CD8-positive, alpha-beta memory T cell (primary cell): ENCODE results near the gene A3GALT2. TPM values are rescaled to one million over a fixed set of nuclear protein-coding genes. Genes with fewer than 3 reads are reported as not detected.

Source experiments
- CTCF ChIA-PET: fragments of 350-600 bp; sonication (Branson Sonifier 250); formaldehyde crosslinking; loops from one replicate; lab custom pipeline; 2021; ENCODE audit warnings: antibody characterized with exemption; lab: Charles Lee
- POLR2A ChIA-PET: fragments of 350-600 bp; sonication (Branson Sonifier 250); formaldehyde crosslinking; loops from one replicate; lab custom pipeline; 2021; ENCODE audit warnings: antibody characterized with exemption; lab: Charles Lee
- DNase-seq, 5 donors: peaks; one replicate each; pipeline versions ENCODE4 v3.0.0 to v3.0.0-alpha.2; 2020 to 2022; ENCODE audit warnings: mixed read lengths in 1 of 5
- H3K27ac ChIP-seq: one replicate; pipeline ENCODE4 v1.7.0; 2013; ENCODE audit warnings: low read depth, mild to moderate bottlenecking, low read length, moderate library complexity
- H3K27me3 ChIP-seq: 2 replicates; pipeline ENCODE4 v1.7.0; 2013; ENCODE audit warnings: low read length, mild to moderate bottlenecking; ENCODE audit not compliant: insufficient read depth, poor library complexity, severe bottlenecking
- H3K36me3 ChIP-seq: 2 replicates; pipeline ENCODE4 v1.7.0; 2013; ENCODE audit warnings: mild to moderate bottlenecking, low read length, moderate library complexity; ENCODE audit not compliant: insufficient read depth
- H3K4me1 ChIP-seq: 2 replicates; pipeline ENCODE4 v1.7.0; 2013; ENCODE audit warnings: mild to moderate bottlenecking, low read length, moderate library complexity; ENCODE audit not compliant: insufficient read depth
- H3K4me3 ChIP-seq: 2 replicates; pipeline ENCODE4 v1.7.0; 2013; ENCODE audit warnings: mild to moderate bottlenecking, low read length
- H3K9me3 ChIP-seq: 2 replicates; pipeline ENCODE4 v1.7.0; 2013; ENCODE audit warnings: mild to moderate bottlenecking, low read length
- H3K27ac Mint-ChIP-seq, 8 donors: one replicate each; pipeline ENCODE4 v1.8.0; 2020 to 2021; ENCODE audit warnings: mixed read lengths in 8 of 8, mild to moderate bottlenecking in 6 of 8, inconsistent platforms in 3 of 8, moderate library complexity in 3 of 8
- H3K27me3 Mint-ChIP-seq, 2 donors: one replicate each; pipeline ENCODE4 v1.8.0; 2020 to 2021; ENCODE audit warnings: mixed read lengths in 2 of 2, mild to moderate bottlenecking in 1 of 2, moderate library complexity in 1 of 2
- H3K36me3 Mint-ChIP-seq, 3 donors: one replicate each; pipeline ENCODE4 v1.8.0; 2020 to 2021; ENCODE audit warnings: mixed read lengths in 3 of 3, inconsistent platforms in 1 of 3, mild to moderate bottlenecking in 1 of 3
- H3K4me1 Mint-ChIP-seq, 3 donors: one replicate each; pipeline ENCODE4 v1.8.0; 2020 to 2021; ENCODE audit warnings: mixed read lengths in 3 of 3, inconsistent platforms in 1 of 3, mild to moderate bottlenecking in 1 of 3
- H3K4me3 Mint-ChIP-seq, 7 donors: one replicate each; pipeline ENCODE4 v1.8.0; 2020 to 2021; ENCODE audit warnings: mixed read lengths in 7 of 7, mild to moderate bottlenecking in 6 of 7, moderate library complexity in 4 of 7, inconsistent platforms in 2 of 7
- H3K9me3 Mint-ChIP-seq, 5 donors: one replicate each; pipeline ENCODE4 v1.8.0; 2020 to 2022; ENCODE audit warnings: mixed read lengths in 5 of 5, mild to moderate bottlenecking in 3 of 5, moderate library complexity in 2 of 5, inconsistent platforms in 1 of 5
- polyA plus RNA-seq: library from polyadenylated mRNA; unstranded; fragments of 300-500 nt; fragmentation: Illumina TruSeq; gene quantifications from one replicate; pipeline ENCODE4 v1.2.3, GENCODE V29; 2021
- total RNA-seq, 2 experiments: library from RNA; stranded (reverse); gene quantifications; one replicate each; pipeline ENCODE4 v1.2.3, GENCODE V29; 2021

A3GALT2 gene
- total and polyA plus RNA-seq, 3 experiments from 2014 or later: not detected

DNA sequence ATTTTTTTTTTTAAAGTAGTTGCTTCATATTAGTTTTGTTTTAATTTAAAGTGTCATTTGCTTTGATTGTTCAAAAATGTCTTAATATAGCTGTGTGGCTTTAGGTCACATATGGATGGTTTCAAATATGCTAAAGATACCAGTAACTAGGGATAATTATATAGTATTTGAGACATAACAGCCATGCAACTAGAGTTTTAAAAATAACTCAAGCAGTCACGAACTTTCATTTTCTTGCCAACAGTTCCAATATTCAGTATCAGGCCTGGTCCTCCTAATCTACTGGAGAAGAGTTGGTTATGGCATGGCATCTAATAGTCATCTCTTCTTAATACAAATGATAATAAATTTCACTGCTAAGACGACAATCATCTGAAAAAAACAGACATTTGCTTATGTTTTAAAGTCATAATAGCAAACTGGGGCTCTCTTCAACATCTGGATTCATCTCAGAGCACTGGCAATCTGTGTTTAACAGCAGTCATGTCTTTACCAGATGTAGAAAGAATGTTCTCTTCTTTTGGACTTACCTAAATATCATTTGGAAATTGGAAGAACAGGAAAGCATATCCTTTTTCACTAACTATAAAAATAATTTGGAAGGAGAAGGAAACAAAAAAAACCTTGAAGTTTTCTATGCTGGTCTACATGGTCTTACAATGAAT lies 24.1 kb upstream of the A3GALT2 start:
- H3K36me3 Mint-ChIP-seq: peaks cover 0 to 46% (median 2%) of the 10 kb centered on the region in 3 donors
- peak overlapping the region in 1 of 8 donors; percentile 17 for H3K27ac Mint-ChIP-seq
- no peaks in the 10 kb centered on the region for H3K9me3 Mint-ChIP-seq
- no peak overlapping the region for H3K4me3 ChIP-seq
- POLR2A ChIA-PET: interaction anchor here (0.6 kb wide), 1 partner anchor 312 kb away, joined by 3 read pairs; no protein-coding TSS in a partner anchor
- H3K4me3 Mint-ChIP-seq: peak overlapping the region in 1 of 7 donors; percentile 26
- H3K4me1 ChIP-seq: peaks cover 32% of the 10 kb centered on the region
- H3K36me3 ChIP-seq: no peaks in the 10 kb centered on the region
- H3K27ac ChIP-seq: no peak overlapping the region
- peaks cover 56 to 83% (median 76%) of the 10 kb centered on the region in 3 donors for H3K4me1 Mint-ChIP-seq
- CTCF ChIA-PET: no interaction called here
- H3K9me3 ChIP-seq: no peaks in the 10 kb centered on the region
- H3K27me3 Mint-ChIP-seq: no peaks in the 10 kb centered on the region
- DNase-seq: no peak
- no peaks in the 10 kb centered on the region for H3K27me3 ChIP-seq

DNA sequence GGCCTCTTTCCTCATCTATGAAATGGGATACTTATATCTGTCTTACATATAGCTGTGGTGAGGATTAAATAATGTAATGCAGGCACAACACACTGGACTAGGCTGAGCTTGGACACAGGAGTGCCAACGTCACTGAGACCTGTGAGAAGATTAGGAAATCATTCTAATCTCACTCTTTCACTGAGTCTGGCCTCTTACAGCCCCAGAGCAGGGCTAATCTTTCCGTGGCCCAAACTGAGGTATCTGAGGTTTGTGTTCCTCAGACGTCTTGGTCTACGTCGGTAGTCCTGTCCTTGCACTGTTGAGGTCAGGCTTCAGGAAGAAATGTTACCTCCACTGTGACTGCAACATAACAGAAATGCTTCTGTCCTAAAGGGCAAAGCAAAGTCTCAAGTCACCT lies 22.6 kb upstream of the A3GALT2 start:
- H3K4me1 Mint-ChIP-seq: peaks cover 58 to 90% (median 81%) of the 10 kb centered on the region in 3 donors
- H3K27me3 ChIP-seq: no peaks in the 10 kb centered on the region
- H3K9me3 Mint-ChIP-seq: no peaks in the 10 kb centered on the region
- no peaks in the 10 kb centered on the region for H3K9me3 ChIP-seq
- H3K4me3 ChIP-seq: no peak overlapping the region
- ChIA-PET POLR2A (no interaction called here), CTCF (no interaction called here)
- H3K36me3 ChIP-seq: no peaks in the 10 kb centered on the region
- H3K4me3 Mint-ChIP-seq: no peak overlapping the region
- no peaks in the 10 kb centered on the region for H3K27me3 Mint-ChIP-seq
- DNase-seq: no peak
- H3K27ac ChIP-seq: no peak overlapping the region
- peaks cover 31% of the 10 kb centered on the region for H3K4me1 ChIP-seq
- H3K27ac Mint-ChIP-seq: peak overlapping the region in 1 of 8 donors; percentile 19
- peaks cover 0 to 43% (median 2%) of the 10 kb centered on the region in 3 donors for H3K36me3 Mint-ChIP-seq

DNA sequence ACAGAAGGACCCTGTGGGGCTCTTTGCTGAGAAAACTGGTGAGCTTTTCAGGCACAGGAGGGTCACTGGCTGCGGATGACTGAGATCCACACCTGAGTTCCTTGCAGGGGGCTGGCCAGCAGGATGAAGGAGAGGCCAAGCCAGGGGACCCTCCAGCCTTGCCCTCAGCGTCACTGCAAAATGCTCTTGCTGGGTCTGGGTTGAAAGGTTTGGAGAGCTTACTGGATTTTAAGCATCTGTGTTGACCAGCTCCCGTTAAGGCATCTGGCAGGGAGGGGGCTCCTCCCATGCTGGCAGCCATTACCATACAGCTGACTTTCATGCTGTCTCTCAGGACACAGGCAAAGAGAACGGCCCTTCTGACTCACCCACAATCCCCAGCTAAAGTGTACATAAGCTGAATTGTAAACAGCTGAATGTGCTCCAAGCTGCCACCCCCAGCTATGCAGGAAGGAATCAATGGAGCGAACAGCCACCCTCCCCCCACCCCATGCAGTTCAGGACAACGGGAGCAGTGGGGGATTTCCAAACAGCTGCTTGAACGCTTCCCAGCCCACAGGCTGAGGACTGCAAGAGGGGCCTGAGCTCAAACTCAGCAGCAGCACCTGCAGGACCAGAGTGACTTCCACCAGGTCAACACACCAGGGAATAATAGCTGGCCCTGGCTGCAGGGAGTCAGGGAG lies 21.3 kb upstream of the A3GALT2 start:
- H3K4me3 ChIP-seq: no peak overlapping the region
- ChIA-PET CTCF (interaction anchor here (1.0 kb wide), 1 partner anchor 47 kb away, joined by 6 read pairs; no protein-coding TSS in a partner anchor), POLR2A (no interaction called here)
- Mint-ChIP-seq H3K36me3 (peaks cover 0 to 43% (median 2%) of the 10 kb centered on the region in 3 donors), H3K9me3 (no peaks in the 10 kb centered on the region), H3K27ac (no peak overlapping the region), H3K4me1 (peaks cover 52 to 90% (median 80%) of the 10 kb centered on the region in 3 donors), H3K27me3 (no peaks in the 10 kb centered on the region), H3K4me3 (no peak overlapping the region)
- no peaks in the 10 kb centered on the region for H3K9me3 ChIP-seq
- peaks cover 18% of the 10 kb centered on the region for H3K4me1 ChIP-seq
- H3K27ac ChIP-seq: no peak overlapping the region
- H3K36me3 ChIP-seq: no peaks in the 10 kb centered on the region
- no peak for DNase-seq
- no peaks in the 10 kb centered on the region for H3K27me3 ChIP-seq

DNA sequence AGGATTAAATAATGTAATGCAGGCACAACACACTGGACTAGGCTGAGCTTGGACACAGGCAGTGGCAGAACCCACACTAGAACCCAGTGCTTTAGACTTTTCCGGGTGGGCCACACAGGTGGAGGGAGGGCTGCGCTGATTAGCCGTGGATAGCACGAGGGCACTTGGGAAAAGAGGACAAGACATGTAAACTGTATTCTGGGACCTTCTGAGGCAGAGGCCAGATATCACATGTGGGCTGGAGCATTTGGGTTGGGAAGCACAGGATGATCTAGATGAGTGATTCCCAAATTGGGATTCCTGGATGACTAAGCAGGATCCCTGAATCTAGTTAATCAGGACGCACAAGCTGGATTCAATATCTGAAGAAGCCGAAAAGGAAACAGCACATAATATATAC lies 20.3 kb upstream of the A3GALT2 start:
- CTCF ChIA-PET: no interaction called here
- Mint-ChIP-seq H3K9me3 (no peaks in the 10 kb centered on the region), H3K4me3 (no peak overlapping the region)

DNA sequence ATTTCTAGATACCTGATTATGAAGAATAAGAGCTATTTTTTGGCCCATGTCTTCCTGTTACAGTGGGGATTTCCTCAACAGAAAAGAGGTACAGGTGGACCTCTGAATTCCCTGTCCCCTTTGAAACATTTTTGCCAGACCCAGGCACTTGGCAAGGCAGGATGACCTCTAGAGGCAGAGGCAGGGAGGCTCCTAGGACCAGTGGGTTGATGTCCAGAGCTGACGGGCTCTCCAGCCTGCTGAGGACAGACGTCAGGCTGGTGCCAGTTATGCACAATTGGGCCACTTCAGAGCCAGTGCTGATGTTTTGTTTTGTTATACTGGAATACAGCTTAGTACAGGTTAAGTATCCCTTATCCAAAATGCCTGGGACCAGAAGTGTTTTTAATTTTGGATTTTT lies 18.5 kb upstream of the A3GALT2 start:
- CTCF ChIA-PET: interaction anchor here (0.5 kb wide), 1 partner anchor 273 kb away, joined by 3 read pairs; no protein-coding TSS in a partner anchor

More for the DNA sequence above, 20.3 kb upstream of the A3GALT2 start:
- Histone ChIP-seq H3K27me3 (no peaks in the 10 kb centered on the region), H3K9me3 (no peaks in the 10 kb centered on the region), H3K27ac (no peak overlapping the region), H3K36me3 (no peaks in the 10 kb centered on the region), H3K4me1 (peaks cover 8% of the 10 kb centered on the region), H3K4me3 (no peak overlapping the region)
- H3K27ac Mint-ChIP-seq: peak overlapping the region in 2 of 8 donors; percentile 1 to 51
- peaks cover 0 to 40% (median 2%) of the 10 kb centered on the region in 3 donors for H3K36me3 Mint-ChIP-seq
- peaks cover 43 to 86% (median 77%) of the 10 kb centered on the region in 3 donors for H3K4me1 Mint-ChIP-seq
- no peaks in the 10 kb centered on the region for H3K27me3 Mint-ChIP-seq
- no peak for DNase-seq
- POLR2A ChIA-PET: no interaction called here

DNA sequence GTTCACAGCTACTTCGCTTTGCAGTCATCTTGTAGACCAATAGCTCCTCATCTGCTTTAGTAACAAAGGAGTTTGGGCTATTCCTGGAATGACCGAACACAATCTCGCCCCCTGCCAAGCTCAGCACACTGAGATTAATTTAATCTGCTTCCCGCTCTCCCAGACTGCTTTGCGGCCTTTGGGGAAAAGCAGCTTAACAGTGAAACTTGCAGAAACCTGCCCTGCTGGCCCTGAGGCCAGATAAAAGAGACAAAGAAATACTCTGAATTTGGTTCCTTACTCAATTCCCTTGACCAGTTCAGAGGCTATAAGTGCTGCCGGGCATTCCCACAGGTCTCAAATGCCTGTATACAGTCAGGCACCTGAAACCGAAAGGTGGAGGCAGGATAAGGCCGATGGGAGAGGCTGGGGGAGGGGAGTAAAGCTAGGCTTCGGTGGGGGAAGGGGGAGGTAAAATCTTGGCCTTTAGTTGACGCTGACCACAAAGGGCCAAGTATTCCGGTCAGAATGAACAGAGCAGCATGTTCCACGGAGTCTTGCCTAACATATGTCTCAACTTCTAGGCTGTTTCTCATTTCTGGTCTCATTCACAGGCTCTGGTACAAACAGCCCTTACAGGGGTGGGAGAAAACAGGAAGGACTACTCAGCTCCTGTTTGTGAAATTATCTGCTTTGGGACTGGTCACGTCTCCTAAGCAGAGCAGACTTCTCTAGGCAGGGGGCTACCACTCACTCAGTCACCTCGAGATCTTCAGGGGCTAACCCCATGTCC lies 17.7 kb upstream of the A3GALT2 start:
- peaks cover 36 to 72% (median 71%) of the 10 kb centered on the region in 3 donors for H3K4me1 Mint-ChIP-seq
- H3K36me3 ChIP-seq: no peaks in the 10 kb centered on the region
- POLR2A ChIA-PET: no interaction called here

More for the DNA sequence above, 18.5 kb upstream of the A3GALT2 start:
- DNase-seq: no peak
- POLR2A ChIA-PET: no interaction called here
- Histone ChIP-seq H3K36me3 (no peaks in the 10 kb centered on the region), H3K27me3 (no peaks in the 10 kb centered on the region), H3K9me3 (no peaks in the 10 kb centered on the region), H3K27ac (no peak overlapping the region), H3K4me1 (peaks cover 15% of the 10 kb centered on the region), H3K4me3 (no peak overlapping the region)
- Mint-ChIP-seq H3K36me3 (peaks cover 4 to 42% (median 6%) of the 10 kb centered on the region in 3 donors), H3K27ac (no peak overlapping the region), H3K4me3 (no peak overlapping the region), H3K4me1 (peaks cover 42 to 79% (median 73%) of the 10 kb centered on the region in 3 donors), H3K9me3 (no peaks in the 10 kb centered on the region), H3K27me3 (no peaks in the 10 kb centered on the region)

DNA sequence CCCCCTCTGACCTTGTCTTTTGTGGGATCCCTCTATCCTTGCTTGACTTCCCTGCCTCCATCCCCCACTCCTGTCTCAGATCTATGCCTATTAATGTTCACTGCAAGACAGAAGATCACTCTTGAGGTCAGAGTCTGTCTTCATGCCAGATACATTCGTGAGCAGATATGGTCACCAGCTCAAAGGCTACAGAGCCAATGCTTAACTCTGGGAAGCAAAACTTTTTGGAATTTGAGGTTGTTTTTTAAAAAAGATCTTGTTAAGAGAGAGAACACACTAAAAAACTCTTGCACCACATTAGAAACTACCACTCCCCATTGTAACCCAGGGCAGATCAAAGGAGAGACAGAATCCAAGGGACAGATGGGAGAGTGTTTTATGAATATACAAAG lies 17.1 kb upstream of the A3GALT2 start:
- Mint-ChIP-seq H3K36me3 (peaks cover 4 to 43% (median 8%) of the 10 kb centered on the region in 3 donors), H3K4me3 (no peak overlapping the region), H3K4me1 (peaks cover 36 to 72% (median 68%) of the 10 kb centered on the region in 3 donors), H3K27me3 (no peaks in the 10 kb centered on the region), H3K27ac (no peak overlapping the region), H3K9me3 (no peaks in the 10 kb centered on the region)
- no peak for DNase-seq
- ChIA-PET POLR2A (no interaction called here), CTCF (no interaction called here)
- no peak overlapping the region for H3K27ac ChIP-seq
- H3K36me3 ChIP-seq: no peaks in the 10 kb centered on the region
- H3K9me3 ChIP-seq: no peaks in the 10 kb centered on the region
- no peaks in the 10 kb centered on the region for H3K27me3 ChIP-seq
- no peak overlapping the region for H3K4me3 ChIP-seq
- peaks cover 15% of the 10 kb centered on the region for H3K4me1 ChIP-seq

More for the DNA sequence above, 17.7 kb upstream of the A3GALT2 start:
- no peaks in the 10 kb centered on the region for H3K27me3 ChIP-seq
- H3K27me3 Mint-ChIP-seq: no peaks in the 10 kb centered on the region
- peak overlapping the region in 1 of 8 donors; percentile 44 for H3K27ac Mint-ChIP-seq
- H3K4me1 ChIP-seq: peaks cover 15% of the 10 kb centered on the region
- H3K36me3 Mint-ChIP-seq: peaks cover 4 to 41% (median 5%) of the 10 kb centered on the region in 3 donors
- CTCF ChIA-PET: no interaction called here
- H3K9me3 Mint-ChIP-seq: no peaks in the 10 kb centered on the region
- no peak for DNase-seq
- peak overlapping the region in 1 of 7 donors; percentile 11 for H3K4me3 Mint-ChIP-seq
- no peak overlapping the region for H3K4me3 ChIP-seq
- H3K9me3 ChIP-seq: no peaks in the 10 kb centered on the region
- H3K27ac ChIP-seq: no peak overlapping the region
